GM23338 (cell line): ENCODE results near the gene CAMSAP2. TPM values are rescaled to one million over a fixed set of nuclear protein-coding genes. Genes with fewer than 3 reads are reported as not detected.

ENCODE experiments used
- ATAC-seq: fragments of 200-7000 bp; cut with Tn5 transposase; 3 replicates; pipeline ENCODE4 v1.9.1; 2020
- DNase-seq: peaks from one replicate; pipeline ENCODE4 v3.0.0-alpha.2; 2015; ENCODE audit warnings: low spot score
- H2AFZ ChIP-seq: fragments of 200-600 bp; sonication (generic); 2 replicates; pipeline ENCODE4 v1.8.0; 2016; ENCODE audit warnings: antibody characterized with exemption, mild to moderate bottlenecking, moderate library complexity
- H3F3A ChIP-seq: fragments of 200-600 bp; sonication (generic); replicated peaks from 2 replicates; pipeline ENCODE4 v1.8.0; 2017; ENCODE audit warnings: antibody characterized with exemption, mixed run types, low read depth
- H3K27ac ChIP-seq: fragments of 200-600 bp; sonication (generic); 2 replicates; pipeline ENCODE4 v1.6.1; 2016; ENCODE audit warnings: low read depth
- H3K27me3 ChIP-seq: fragments of 200-600 bp; sonication (generic); 2 replicates; pipeline ENCODE4 v1.8.0; 2016; ENCODE audit warnings: mild to moderate bottlenecking, mixed run types, moderate library complexity; ENCODE audit not compliant: insufficient read depth
- H3K36me3 ChIP-seq: fragments of 200-600 bp; sonication (generic); 2 replicates; pipeline ENCODE4 v1.8.0; 2016; ENCODE audit warnings: mild to moderate bottlenecking; ENCODE audit not compliant: insufficient read depth
- H3K4me1 ChIP-seq: fragments of 200-600 bp; sonication (generic); 2 replicates; pipeline ENCODE4 v1.8.0; 2016; ENCODE audit warnings: mild to moderate bottlenecking, moderate library complexity; ENCODE audit not compliant: insufficient read depth
- H3K4me2 ChIP-seq: fragments of 200-600 bp; sonication (generic); 2 replicates; pipeline ENCODE4 v1.7.1; 2017; ENCODE audit warnings: mixed run types
- H3K4me3 ChIP-seq: fragments of 200-600 bp; sonication (generic); 2 replicates; pipeline ENCODE4 v1.6.1; 2016; ENCODE audit warnings: mixed run types
- H3K79me2 ChIP-seq: fragments of 200-600 bp; sonication (generic); replicated peaks from 2 replicates; pipeline ENCODE4 v1.8.0; 2017; ENCODE audit warnings: mild to moderate bottlenecking; ENCODE audit not compliant: insufficient read depth
- H3K9me2 ChIP-seq: fragments of 200-600 bp; sonication (generic); 2 replicates; pipeline ENCODE4 v1.8.0; 2017; ENCODE audit not compliant: insufficient read depth
- H4K20me1 ChIP-seq: fragments of 200-600 bp; sonication (generic); replicated peaks from 2 replicates; pipeline ENCODE4 v1.8.0; 2017; ENCODE audit warnings: mild to moderate bottlenecking; ENCODE audit not compliant: insufficient read depth
- H3K27ac Mint-ChIP-seq: 2 replicates; pipeline ENCODE4 v1.8.0; 2020; ENCODE audit warnings: inconsistent platforms, mild to moderate bottlenecking, moderate library complexity, mixed read lengths
- H3K27me3 Mint-ChIP-seq: 3 replicates; pipeline ENCODE4 v1.8.0; 2022; ENCODE audit warnings: low read depth, mild to moderate bottlenecking, moderate library complexity, mixed read lengths, inconsistent platforms; ENCODE audit not compliant: insufficient read depth, poor library complexity
- H3K36me3 Mint-ChIP-seq: 3 replicates; pipeline ENCODE4 v1.8.0; 2021; ENCODE audit warnings: low read depth, mild to moderate bottlenecking, inconsistent platforms, moderate library complexity, mixed read lengths
- H3K4me1 Mint-ChIP-seq: 3 replicates; pipeline ENCODE4 v1.8.0; 2020; ENCODE audit warnings: mild to moderate bottlenecking, inconsistent platforms, mixed read lengths
- H3K4me3 Mint-ChIP-seq: 3 replicates; pipeline ENCODE4 v1.8.0; 2021; ENCODE audit warnings: moderate library complexity, mild to moderate bottlenecking, inconsistent platforms, mixed read lengths
- H3K9me3 Mint-ChIP-seq: 3 replicates; pipeline ENCODE4 v1.8.0; 2020; ENCODE audit warnings: moderate library complexity, mild to moderate bottlenecking, inconsistent platforms, mixed read lengths
- CREB1 ChIP-seq: fragments of 250-450 bp; sonication (Bioruptor Pico); IDR thresholded peaks from 2 replicates; pipeline ENCODE4 v1.5.0; 2020; ENCODE audit warnings: low read depth, mild to moderate bottlenecking, moderate library complexity
- CTCF ChIP-seq, 2 experiments: fragments of 200-600 bp in 1 of 2; sonication (generic) in 1 of 2; conservative IDR thresholded peaks; 2 replicates each; pipeline versions ENCODE4 v1.5.1 to v1.6.1; 2016 to 2017; ENCODE audit warnings: antibody characterized with exemption in 2 of 2, low read depth in 2 of 2, mild to moderate bottlenecking in 2 of 2, moderate library complexity in 1 of 2
- ETS1 ChIP-seq: IDR thresholded peaks from 2 replicates; pipeline ENCODE4 v1.6.1; 2016; ENCODE audit warnings: antibody characterized with exemption
- EZH2 ChIP-seq: fragments of 200-600 bp; sonication (generic); IDR thresholded peaks from one replicate; pipeline ENCODE4 v1.8.0; 2017; ENCODE audit warnings: antibody characterized with exemption, mild to moderate bottlenecking, low read depth; ENCODE audit not compliant: unreplicated experiment
- EZH2phosphoT487 ChIP-seq: fragments of 200-600 bp; sonication (generic); IDR thresholded peaks from one replicate; pipeline ENCODE4 v1.8.1; 2018; ENCODE audit warnings: antibody characterized with exemption; ENCODE audit not compliant: unreplicated experiment
- JUNB ChIP-seq: IDR thresholded peaks from one replicate; pipeline ENCODE4 v1.6.1; 2016; ENCODE audit warnings: antibody characterized with exemption; ENCODE audit not compliant: unreplicated experiment
- NANOG ChIP-seq: IDR thresholded peaks from 2 replicates; pipeline ENCODE4 v1.6.1; 2016; ENCODE audit warnings: antibody characterized with exemption, borderline replicate concordance
- POLR2AphosphoS5 ChIP-seq: IDR thresholded peaks from 2 replicates; pipeline ENCODE4 v1.6.1; 2016; ENCODE audit warnings: antibody characterized with exemption, low read depth
- REST ChIP-seq: IDR thresholded peaks from one replicate; pipeline ENCODE4 v1.6.1; 2018; ENCODE audit warnings: antibody characterized with exemption; ENCODE audit not compliant: unreplicated experiment
- STAT1 ChIP-seq: IDR thresholded peaks from one replicate; pipeline ENCODE4 v1.6.1; 2016; ENCODE audit warnings: antibody characterized with exemption; ENCODE audit not compliant: unreplicated experiment
- ZNF114 ChIP-seq: fragments of 250-450 bp; sonication (Bioruptor Pico); IDR thresholded peaks from 2 replicates; pipeline ENCODE4 v1.5.0; 2020; ENCODE audit warnings: mild to moderate bottlenecking, moderate library complexity
- ZNF331 ChIP-seq: fragments of 250-450 bp; sonication (Bioruptor Pico); IDR thresholded peaks from 2 replicates; pipeline ENCODE4 v1.5.0; 2020; ENCODE audit warnings: low read depth, mild to moderate bottlenecking, moderate library complexity
- ZNF462 ChIP-seq: fragments of 250-450 bp; sonication (Bioruptor Pico); IDR thresholded peaks from 2 replicates; pipeline ENCODE4 v1.5.0; 2020; ENCODE audit warnings: mild to moderate bottlenecking, moderate library complexity
- polyA plus RNA-seq: library from polyadenylated mRNA; unstranded; fragments of >200 nt; fragmentation: Nextera tagmentation; extraction: Ambion mirVana; gene quantifications from 2 replicates; pipeline ENCODE4 v1.2.1, GENCODE V29; 2016
- total RNA-seq: library from RNA; depleted of rRNA; stranded (reverse); fragments of >200 nt; shearing (Covaris generic); gene quantifications from 2 replicates; pipeline ENCODE4 v1.2.3, GENCODE V29; 2014

The CAMSAP2 gene
- total and polyA plus RNA-seq, 2 experiments from 2014 or later = 9.1 to 21.3 TPM

GRCh38 chr1:200710166-200710565 is 28.5 kb upstream of the CAMSAP2 start:
- DNase-seq = no peak
- H3K79me2 ChIP-seq = no peaks in the 10 kb centered on the region
- Mint-ChIP-seq H3K9me3 (no peaks in the 10 kb centered on the region), H3K4me3 (no peak overlapping the region), H3K27ac (no peak overlapping the region), H3K36me3 (no peaks in the 10 kb centered on the region), H3K27me3 (peaks cover 3% of the 10 kb centered on the region), H3K4me1 (no peaks in the 10 kb centered on the region)
- H3K9me2 ChIP-seq = no peaks in the 10 kb centered on the region
- ATAC-seq = no peak
- no peaks in the 10 kb centered on the region for H3F3A ChIP-seq
- no peak overlapping the region for H3K4me3 ChIP-seq
- no peak overlapping the region for H3K4me2 ChIP-seq
- H3K4me1 ChIP-seq = no peaks in the 10 kb centered on the region
- H3K27ac ChIP-seq = no peak overlapping the region
- H3K27me3 ChIP-seq = no peaks in the 10 kb centered on the region
- peak overlapping the region; percentile 67; the same call in 1 of the 2 replicates for H2AFZ ChIP-seq
- H3K36me3 ChIP-seq = no peaks in the 10 kb centered on the region
- no peak for TF ChIP-seq ETS1
- no peak for TF ChIP-seq POLR2AphosphoS5
- TF ChIP-seq JUNB = no peak
- TF ChIP-seq ZNF331 (CRISPR knock-in tag) = no peak
- no peak for TF ChIP-seq REST
- TF ChIP-seq CTCF (conservative IDR thresholded peaks at IDR 0.05; ENCODE audit: low read depth in 2 of 2) = no peak
- no peak for TF ChIP-seq ZNF462 (CRISPR knock-in tag)
- no peak for TF ChIP-seq EZH2phosphoT487
- TF ChIP-seq ZNF114 = no peak
- no peak for TF ChIP-seq STAT1
- TF ChIP-seq NANOG = no peak
- TF ChIP-seq CREB1 (CRISPR knock-in tag) = no peak
- TF ChIP-seq EZH2 = no peak
- H4K20me1 ChIP-seq = no peaks in the 10 kb centered on the region
